HL-60/S4 (cell line): Measurements from ENCODE around the gene BCOR.

Source experiments
- in situ Hi-C: fragments of 300-500 bp; cut with MboI; formaldehyde crosslinking; loops from 2 replicates; pipeline ENCODE4 v1.14.3; 2022; ENCODE audit warnings: low sequenced_read_pairs

BCOR gene

GRCh38 chrX:40116925-40117324, 19.2 kb upstream of the BCOR start:
- in situ Hi-C loops: no loop called here

GRCh38 chrX:40112996-40113395, 15.2 kb upstream of the BCOR start:
- in situ Hi-C loops: no loop called here

DNA sequence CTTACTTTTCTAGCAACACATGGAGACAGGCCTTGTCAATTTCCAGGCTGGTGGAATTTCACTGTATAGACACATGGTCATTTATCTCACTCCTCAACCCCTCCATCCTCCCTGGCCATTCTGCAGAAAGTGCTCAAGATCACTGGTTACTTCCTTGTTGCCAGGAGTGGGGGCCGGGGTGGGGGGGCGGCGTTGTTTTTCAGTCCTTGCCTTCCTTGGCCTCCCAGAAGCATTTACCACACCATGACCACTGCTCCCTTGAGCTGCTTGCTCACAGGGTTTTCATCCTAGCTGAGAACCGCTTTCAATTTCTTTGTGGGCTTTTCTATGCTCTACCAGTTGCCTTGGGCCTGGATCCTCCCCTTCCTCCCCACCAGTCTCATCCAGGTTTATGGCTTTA, 14.1 kb upstream of the BCOR start:
- in situ Hi-C loops: no loop called here

GRCh38 chrX:40109288-40110008, 11.7 kb upstream of the BCOR start:
- in situ Hi-C loops: no loop called here

DNA sequence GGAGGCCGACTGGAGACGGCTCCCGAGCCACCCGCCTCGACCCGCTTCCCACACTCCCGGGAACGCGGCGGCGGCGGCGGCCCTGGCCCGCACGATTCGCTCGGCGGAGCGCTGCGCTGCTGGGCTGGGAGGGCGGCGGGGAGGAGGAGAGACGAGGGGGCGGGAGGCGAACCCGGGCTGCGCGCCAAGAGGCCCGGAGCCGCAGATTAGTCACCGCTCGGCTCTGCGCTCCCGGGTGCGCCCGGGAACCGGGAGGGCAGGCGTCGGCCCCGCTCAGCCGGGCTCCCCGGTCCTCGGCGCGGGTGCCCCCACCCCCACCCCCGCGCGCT, 11.2 kb upstream of the BCOR start:
- in situ Hi-C loops: no loop called here

- in situ Hi-C loops: no loop called here
Measured at GRCh38 chrX:40108162-40108958, 10.6 kb upstream of the BCOR start.

GRCh38 chrX:40107291-40108161, 9.8 kb upstream of the BCOR start:
- in situ Hi-C loops: no loop called here

- in situ Hi-C loops: no loop called here
Measured at GRCh38 chrX:40106676-40107290, 9.0 kb upstream of the BCOR start.

GRCh38 chrX:40105835-40106675, 8.3 kb upstream of the BCOR start:
- in situ Hi-C loops: no loop called here

- in situ Hi-C loops: no loop called here
Measured at GRCh38 chrX:40104985-40105834, 7.5 kb upstream of the BCOR start.

DNA sequence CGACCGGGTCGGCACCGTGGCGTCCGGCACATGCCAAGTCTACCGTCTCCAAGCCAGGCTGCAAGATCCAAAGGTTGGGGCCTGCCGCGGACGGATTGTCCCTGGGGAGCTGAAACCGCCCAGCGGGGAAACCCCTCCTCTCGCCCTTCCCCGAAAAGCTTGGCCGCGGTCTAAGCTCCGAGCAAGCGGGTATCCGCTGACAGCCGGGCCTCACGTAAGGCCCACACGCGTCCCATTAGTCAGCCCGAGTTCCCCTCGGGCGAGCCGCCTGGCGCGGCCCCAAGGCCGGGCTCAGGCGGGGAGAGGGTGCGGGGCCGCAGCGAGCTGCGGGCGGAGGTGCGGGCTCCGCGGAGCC, 6.8 kb upstream of the BCOR start:
- in situ Hi-C loops: no loop called here

- in situ Hi-C loops: no loop called here
Measured at GRCh38 chrX:40103565-40104323, 6.0 kb upstream of the BCOR start.

DNA sequence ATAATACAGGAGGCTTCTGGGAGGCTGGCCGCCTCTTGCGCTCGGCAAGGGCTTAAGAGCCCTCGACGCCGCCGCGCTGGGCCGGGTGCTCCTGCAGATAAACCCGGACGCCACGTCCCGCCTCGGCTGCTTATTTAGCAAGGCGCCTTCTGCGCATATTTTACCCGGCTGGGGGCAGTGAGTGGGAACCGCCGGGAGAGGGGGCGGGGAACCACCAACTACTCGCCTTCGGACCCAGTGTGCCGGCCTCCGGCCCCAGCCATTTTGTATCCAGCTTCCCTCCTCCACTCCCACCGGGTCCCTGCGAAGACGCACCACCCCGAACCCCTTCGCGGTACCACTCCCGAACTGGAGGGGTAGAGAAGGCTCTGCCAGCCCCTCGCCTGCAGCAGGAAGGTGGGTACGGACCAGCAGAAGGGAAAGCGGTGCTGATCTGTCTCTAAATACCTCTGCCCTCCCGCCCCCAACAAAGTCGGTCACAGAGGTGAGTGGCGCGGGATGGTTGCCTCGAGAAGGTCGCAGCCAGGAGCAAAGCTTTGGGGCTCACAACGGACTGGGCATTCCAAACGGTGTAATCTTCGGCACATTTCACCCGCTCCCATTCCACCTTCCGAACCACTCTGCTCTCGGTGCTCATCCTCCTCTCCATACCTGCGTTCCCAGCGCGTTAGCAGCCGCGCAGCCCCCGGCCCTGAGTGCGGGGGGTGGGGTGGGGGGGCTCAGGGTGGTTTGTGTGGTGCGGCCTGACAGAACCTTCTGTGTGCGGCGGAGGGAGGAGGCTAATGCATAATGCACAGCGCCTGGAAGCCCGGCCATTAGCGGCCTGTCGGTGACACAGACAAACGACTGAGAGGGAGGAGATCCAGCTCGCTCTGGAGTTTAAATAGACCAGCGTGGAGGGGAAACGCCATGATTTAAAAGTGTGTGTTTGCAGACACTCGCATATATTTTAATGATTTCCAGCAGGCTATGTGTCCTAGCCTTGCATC, 4.9 kb upstream of the BCOR start:
- in situ Hi-C loops: no loop called here

GRCh38 chrX:40101430-40101802, 3.7 kb upstream of the BCOR start:
- in situ Hi-C loops: no loop called here

GRCh38 chrX:40100537-40101429, 3.0 kb upstream of the BCOR start:
- in situ Hi-C loops: no loop called here

GRCh38 chrX:40100141-40100536, 2.4 kb upstream of the BCOR start:
- in situ Hi-C loops: no loop called here
